NCI-H1092 treated with DMSO at 0.1 percent for 48 hours (cell line): Measurements from ENCODE around the gene WBP2NL.
"Not testable (repeated sequence)": the region's sequence is repeated elsewhere in the genome, so short reads cannot be mapped to it uniquely, and the experiment has no call there.

Experiments used
- DNase-seq: peaks from one replicate; lab custom pipeline; 2025; lab: John Stamatoyannopoulos, UW

The WBP2NL gene

GRCh38 chr22:41998361-41999261, at the start of gene WBP2NL:
TSS of gene WBP2NL (plus strand) at chr22:41998788. CDS start at chr22:41998819, 31 bp downstream.
- DNase-seq: no peak

- DNase-seq: not testable (repeated sequence)
Observed at GRCh38 chr22:41948928-41949296, 49.7 kb upstream of the WBP2NL start.

- no peak for DNase-seq
Observed at GRCh38 chr22:41949297-41949965, 49.2 kb upstream of the WBP2NL start.

- peak; percentile 86 for DNase-seq
Observed at GRCh38 chr22:41951898-41952474, 46.6 kb upstream of the WBP2NL start, which contains the start of gene SMIM45. TSS of gene SMIM45 (plus strand) at chr22:41952150.

- DNase-seq: no peak
Observed at GRCh38 chr22:41952713-41953112, 45.9 kb upstream of the WBP2NL start.

GRCh38 chr22:41957941-41958556, 40.5 kb upstream of the WBP2NL start:
- DNase-seq: no peak

- no peak for DNase-seq
Observed at GRCh38 chr22:41963453-41964111, 35.0 kb upstream of the WBP2NL start.

GRCh38 chr22:41964112-41964491, 34.5 kb upstream of the WBP2NL start:
- no peak for DNase-seq

- no peak for DNase-seq
Observed at GRCh38 chr22:41966225-41966606, 32.4 kb upstream of the WBP2NL start.

- peak; percentile 37 for DNase-seq
Observed at GRCh38 chr22:41966607-41967240, 31.9 kb upstream of the WBP2NL start.

GRCh38 chr22:41968601-41969000, 30.0 kb upstream of the WBP2NL start:
- no peak for DNase-seq

- DNase-seq: no peak
Observed at GRCh38 chr22:41969110-41969646, 29.4 kb upstream of the WBP2NL start, which contains the start of gene SEPTIN3. TSS of gene SEPTIN3 (plus strand) at chr22:41969443. CDS start at chr22:41971493, 2,050 bp downstream.

GRCh38 chr22:41970601-41971000, 28.0 kb upstream of the WBP2NL start:
- no peak for DNase-seq

- DNase-seq: no peak
Observed at GRCh38 chr22:41971431-41971830, 27.2 kb upstream of the WBP2NL start.

GRCh38 chr22:41974691-41975290, 23.8 kb upstream of the WBP2NL start:
- no peak for DNase-seq

- no peak for DNase-seq
Observed at GRCh38 chr22:41975299-41976069, 23.1 kb upstream of the WBP2NL start.

- peak; percentile 40 for DNase-seq
Observed at GRCh38 chr22:41976070-41976901, 22.3 kb upstream of the WBP2NL start.

GRCh38 chr22:41976961-41977566, 21.5 kb upstream of the WBP2NL start:
- DNase-seq: peak; percentile 49
